ENCODE results near the gene EID1. TPM values are rescaled to one million over a fixed set of nuclear protein-coding genes. Genes with fewer than 3 reads are reported as not detected.

The EID1 gene, protein sequence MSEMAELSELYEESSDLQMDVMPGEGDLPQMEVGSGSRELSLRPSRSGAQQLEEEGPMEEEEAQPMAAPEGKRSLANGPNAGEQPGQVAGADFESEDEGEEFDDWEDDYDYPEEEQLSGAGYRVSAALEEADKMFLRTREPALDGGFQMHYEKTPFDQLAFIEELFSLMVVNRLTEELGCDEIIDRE
- total RNA-seq = 100 to 1,000 TPM; 242 to 458 (median 311) TPM

DNA sequence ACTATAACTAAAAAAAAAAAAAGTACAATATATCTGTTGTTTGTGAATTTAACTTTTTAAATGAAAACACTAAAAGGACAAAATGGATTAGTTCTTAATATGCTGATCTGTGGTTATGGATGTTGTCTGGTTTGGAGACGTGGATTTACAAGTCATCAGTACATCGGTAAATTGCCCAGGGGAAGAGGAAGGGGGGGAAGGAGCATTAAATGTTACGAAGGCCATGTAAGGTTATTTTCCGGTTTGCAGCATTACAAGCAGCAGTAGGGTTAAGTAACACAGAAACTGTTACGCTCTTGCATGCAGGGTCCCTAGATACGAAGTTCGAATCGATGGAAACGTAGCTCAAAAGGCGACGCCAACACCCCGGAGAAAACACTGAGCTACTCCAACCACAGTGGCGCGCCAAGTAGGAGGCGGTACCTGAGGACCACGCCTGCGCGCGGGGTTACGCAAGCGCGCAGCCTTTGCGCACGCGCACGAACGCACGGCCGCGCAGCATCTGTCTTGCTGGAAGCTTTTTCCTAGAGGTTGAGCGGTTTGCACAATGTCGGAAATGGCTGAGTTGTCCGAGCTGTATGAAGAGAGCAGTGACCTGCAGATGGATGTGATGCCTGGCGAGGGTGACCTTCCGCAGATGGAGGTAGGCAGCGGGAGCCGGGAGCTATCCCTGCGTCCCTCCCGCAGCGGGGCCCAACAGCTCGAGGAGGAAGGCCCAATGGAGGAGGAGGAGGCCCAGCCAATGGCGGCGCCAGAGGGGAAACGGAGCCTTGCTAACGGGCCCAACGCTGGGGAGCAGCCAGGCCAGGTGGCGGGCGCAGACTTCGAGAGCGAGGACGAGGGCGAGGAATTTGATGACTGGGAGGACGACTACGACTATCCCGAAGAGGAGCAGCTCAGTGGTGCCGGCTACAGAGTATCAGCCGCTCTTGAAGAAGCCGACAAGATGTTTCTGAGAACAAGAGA, at the start of gene EID1:
TSS of gene EID1 (plus strand) at position 505 of the 966 bp plus-strand sequence. CDS start at position 548, 43 bp downstream.
- H3K4me3 ChIP-seq = peak within 1 kb of the TSS; percentile 70 to 79 (median 76)
- H3K9me3 ChIP-seq = no peaks in the 10 kb centered on the region
- peak; percentile 89 to 90 for DNase-seq (ENCODE audit: low spot score in 2 of 2)
- 1% methylated on average over 31 to 58 of the region's 58 CpGs for WGBS, 2 donors
- H3K36me3 ChIP-seq = no peaks in the 10 kb centered on the region
- TF ChIP-seq EP300 (IDR thresholded peaks at IDR 0.05) (peak; percentile 64 to 99), POLR2A (IDR thresholded peaks at IDR 0.05) (peak; percentile 75 to 93)
- TF ChIP-seq, protein P1, sequence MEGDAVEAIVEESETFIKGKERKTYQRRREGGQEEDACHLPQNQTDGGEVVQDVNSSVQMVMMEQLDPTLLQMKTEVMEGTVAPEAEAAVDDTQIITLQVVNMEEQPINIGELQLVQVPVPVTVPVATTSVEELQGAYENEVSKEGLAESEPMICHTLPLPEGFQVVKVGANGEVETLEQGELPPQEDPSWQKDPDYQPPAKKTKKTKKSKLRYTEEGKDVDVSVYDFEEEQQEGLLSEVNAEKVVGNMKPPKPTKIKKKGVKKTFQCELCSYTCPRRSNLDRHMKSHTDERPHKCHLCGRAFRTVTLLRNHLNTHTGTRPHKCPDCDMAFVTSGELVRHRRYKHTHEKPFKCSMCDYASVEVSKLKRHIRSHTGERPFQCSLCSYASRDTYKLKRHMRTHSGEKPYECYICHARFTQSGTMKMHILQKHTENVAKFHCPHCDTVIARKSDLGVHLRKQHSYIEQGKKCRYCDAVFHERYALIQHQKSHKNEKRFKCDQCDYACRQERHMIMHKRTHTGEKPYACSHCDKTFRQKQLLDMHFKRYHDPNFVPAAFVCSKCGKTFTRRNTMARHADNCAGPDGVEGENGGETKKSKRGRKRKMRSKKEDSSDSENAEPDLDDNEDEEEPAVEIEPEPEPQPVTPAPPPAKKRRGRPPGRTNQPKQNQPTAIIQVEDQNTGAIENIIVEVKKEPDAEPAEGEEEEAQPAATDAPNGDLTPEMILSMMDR (IDR thresholded peaks at IDR 0.05) = peak in 1 of 5 experiments; percentile 52
- peaks cover 0 to 73% (median 15%) of the 10 kb centered on the region in 4 donors for H3K4me1 ChIP-seq
- no peaks in the 10 kb centered on the region for H3K27me3 ChIP-seq
- peak within 1 kb of the TSS; percentile 84 to 95 (median 90) for H3K27ac ChIP-seq

DNA sequence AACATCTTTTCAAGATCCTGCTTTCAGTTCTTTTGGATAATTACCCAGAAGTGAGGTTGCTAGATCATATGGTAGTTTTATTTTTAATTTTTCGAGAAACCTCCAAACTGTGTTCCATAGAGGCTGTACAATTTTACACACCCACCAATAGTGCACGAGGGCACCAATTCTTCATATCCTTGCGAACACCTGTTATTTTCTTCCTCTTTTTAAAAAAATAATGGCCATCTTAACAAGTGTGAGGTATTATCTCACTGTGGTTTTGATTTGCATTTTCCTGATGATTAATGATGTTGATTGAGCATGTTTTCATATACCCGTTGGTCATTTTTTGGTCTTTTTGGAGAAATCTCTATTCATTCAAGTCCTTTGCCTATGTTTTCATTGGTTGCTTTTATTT, 49.5 kb upstream of the EID1 start:
- H3K4me3 ChIP-seq = no peak overlapping the region
- 81 to 87% methylated on average over 4 of the region's 4 CpGs for WGBS, 2 donors
- peaks cover 0 to 37% (median 0%) of the 10 kb centered on the region in 3 donors for H3K36me3 ChIP-seq
- no peak for DNase-seq (ENCODE audit: low spot score in 2 of 2)
- no peak overlapping the region for H3K27ac ChIP-seq
- H3K4me1 ChIP-seq = no peaks in the 10 kb centered on the region
- peaks cover 0 to 14% (median 3%) of the 10 kb centered on the region in 4 donors for H3K9me3 ChIP-seq
- TF ChIP-seq EP300 (IDR thresholded peaks at IDR 0.05) = no peak
- TF ChIP-seq, protein P1 (IDR thresholded peaks at IDR 0.05) = no peak
- no peak for TF ChIP-seq POLR2A (IDR thresholded peaks at IDR 0.05)
- H3K27me3 ChIP-seq = no peaks in the 10 kb centered on the region

DNA sequence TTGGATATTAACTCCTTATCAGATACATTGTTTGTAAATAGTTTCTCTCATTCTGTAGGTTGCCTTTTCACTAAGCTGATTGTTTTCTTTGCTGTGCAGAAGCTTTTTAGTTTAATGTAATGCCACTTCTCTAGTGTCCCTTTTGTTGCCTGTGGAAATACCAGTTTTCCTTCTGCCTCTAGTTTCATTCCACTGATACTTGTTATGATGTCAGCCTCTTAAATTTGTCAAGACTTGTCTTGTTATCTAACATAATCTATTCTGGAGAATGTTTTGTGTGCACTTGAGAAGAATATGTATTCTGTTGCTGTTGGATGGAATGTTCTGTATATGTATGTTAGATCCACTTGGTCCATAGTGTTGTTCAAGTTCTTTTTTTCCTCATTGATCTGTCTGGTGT, 49.0 kb upstream of the EID1 start:
- DNase-seq (ENCODE audit: low spot score in 2 of 2) = no peak
- Histone ChIP-seq H3K9me3 (peaks cover 0 to 16% (median 3%) of the 10 kb centered on the region in 4 donors), H3K4me3 (no peak overlapping the region), H3K36me3 (peaks cover 0 to 37% (median 0%) of the 10 kb centered on the region in 3 donors), H3K27me3 (no peaks in the 10 kb centered on the region), H3K27ac (no peak overlapping the region), H3K4me1 (no peaks in the 10 kb centered on the region)
- TF ChIP-seq, protein P1 (IDR thresholded peaks at IDR 0.05) = no peak
- TF ChIP-seq EP300 (IDR thresholded peaks at IDR 0.05) (no peak), POLR2A (IDR thresholded peaks at IDR 0.05) (no peak)

DNA sequence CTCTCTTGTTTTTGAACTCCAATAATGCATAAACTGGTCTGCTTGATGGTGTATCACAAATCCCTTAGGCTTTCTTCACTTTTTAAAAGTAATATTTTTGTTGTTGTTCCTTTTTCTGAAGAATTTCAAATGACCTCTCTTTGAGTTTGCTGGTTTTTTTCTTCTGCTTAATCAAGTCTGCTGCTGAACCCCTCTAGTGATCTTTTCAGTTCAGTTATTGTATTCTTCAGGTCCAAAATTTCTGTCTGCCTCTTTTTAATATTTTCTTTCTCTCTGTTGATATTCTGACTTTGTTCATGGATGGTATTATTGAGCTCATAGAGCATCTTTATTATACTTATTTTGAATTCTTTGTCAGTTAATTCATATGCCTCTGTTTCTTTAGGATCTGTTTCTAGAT, 45.3 kb upstream of the EID1 start:
- Histone ChIP-seq H3K4me3 (no peak overlapping the region), H3K36me3 (peaks cover 0 to 43% (median 0%) of the 10 kb centered on the region in 3 donors)
- TF ChIP-seq EP300 (IDR thresholded peaks at IDR 0.05) (no peak), POLR2A (IDR thresholded peaks at IDR 0.05) (no peak)
- TF ChIP-seq, protein P1 (IDR thresholded peaks at IDR 0.05) = no peak

More for the DNA sequence above, 45.3 kb upstream of the EID1 start:
- Histone ChIP-seq H3K27me3 (no peaks in the 10 kb centered on the region), H3K4me1 (no peaks in the 10 kb centered on the region), H3K9me3 (peaks cover 0 to 16% (median 3%) of the 10 kb centered on the region in 4 donors), H3K27ac (no peak overlapping the region)
- DNase-seq (ENCODE audit: low spot score in 2 of 2) = no peak
